Stimulated activated naive CD8-positive, alpha-beta T cell treated with anti-CD3 and anti-CD28 coated beads, Interleukin-15, Interleukin-2, amounts not matched to agents 100 ng/mL and 50 ng/mL, for 24 hours (primary cell): ENCODE results near the gene UMOD.

ENCODE experiments used
- H3K27ac Mint-ChIP-seq: one replicate; pipeline ENCODE4 v1.8.0; 2021; ENCODE audit warnings: mild to moderate bottlenecking, mixed read lengths
- H3K27me3 Mint-ChIP-seq: one replicate; pipeline ENCODE4 v1.8.0; 2021; ENCODE audit warnings: mixed read lengths
- H3K36me3 Mint-ChIP-seq: one replicate; pipeline ENCODE4 v1.8.0; 2021; ENCODE audit warnings: low read depth, mixed read lengths
- H3K4me1 Mint-ChIP-seq: one replicate; pipeline ENCODE4 v1.8.0; 2021; ENCODE audit warnings: low read depth, mixed read lengths
- H3K4me3 Mint-ChIP-seq: one replicate; pipeline ENCODE4 v1.8.0; 2021; ENCODE audit warnings: mild to moderate bottlenecking, mixed read lengths
- H3K9me3 Mint-ChIP-seq: one replicate; pipeline ENCODE4 v1.8.0; 2021; ENCODE audit warnings: mixed read lengths

The UMOD gene

GRCh38 chr16:20383106-20384029 is 30.9 kb upstream of the UMOD start:
- Mint-ChIP-seq H3K36me3 (no peaks in the 10 kb centered on the region), H3K4me3 (no peak overlapping the region), H3K4me1 (no peaks in the 10 kb centered on the region), H3K9me3 (no peaks in the 10 kb centered on the region), H3K27me3 (peaks cover 18% of the 10 kb centered on the region), H3K27ac (no peak overlapping the region)

DNA sequence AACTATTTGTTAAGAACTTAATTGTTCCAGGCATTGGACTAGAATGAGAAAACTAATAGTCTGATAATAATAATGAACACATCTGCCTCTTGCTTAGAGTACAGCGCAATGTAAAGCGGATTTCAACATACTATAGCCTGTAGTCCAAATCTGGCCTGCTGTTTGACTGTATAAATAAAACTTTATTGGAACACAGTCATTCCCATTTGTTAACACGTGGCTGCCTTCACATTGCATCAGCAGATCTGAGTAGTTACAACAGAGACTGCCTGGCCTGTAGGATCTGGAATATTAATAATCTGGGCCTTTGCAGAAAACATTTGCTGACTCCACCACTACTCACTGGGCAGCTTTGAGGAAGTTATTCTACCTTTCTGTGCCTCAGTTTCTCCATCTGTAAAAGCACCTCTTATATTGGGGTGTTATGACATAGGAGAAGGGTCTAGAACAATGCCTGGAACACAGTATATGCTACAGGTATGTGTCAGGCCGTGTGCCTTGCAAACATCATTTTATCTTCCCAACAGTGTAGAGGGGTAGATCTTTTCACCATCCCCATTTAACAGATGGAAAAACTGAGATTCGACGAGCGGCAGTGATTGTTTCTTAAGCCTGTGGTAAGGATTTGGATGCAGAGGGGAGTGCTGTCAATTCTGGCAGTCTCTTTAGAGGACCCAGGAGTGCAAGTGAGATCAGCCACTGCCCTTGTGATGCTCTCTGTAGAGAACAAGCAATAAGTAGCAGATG is 29.9 kb upstream of the UMOD start:
- Mint-ChIP-seq H3K9me3 (no peaks in the 10 kb centered on the region), H3K36me3 (no peaks in the 10 kb centered on the region), H3K27me3 (peaks cover 12% of the 10 kb centered on the region)

GRCh38 chr16:20380782-20381181 is 28.3 kb upstream of the UMOD start:
- peaks cover 10% of the 10 kb centered on the region for H3K27me3 Mint-ChIP-seq
- no peaks in the 10 kb centered on the region for H3K4me1 Mint-ChIP-seq
- no peak overlapping the region for H3K27ac Mint-ChIP-seq
- H3K36me3 Mint-ChIP-seq: no peaks in the 10 kb centered on the region
- no peak overlapping the region for H3K4me3 Mint-ChIP-seq
- H3K9me3 Mint-ChIP-seq: no peaks in the 10 kb centered on the region

More for the DNA sequence above, 29.9 kb upstream of the UMOD start:
- Mint-ChIP-seq H3K4me3 (no peak overlapping the region), H3K4me1 (no peaks in the 10 kb centered on the region), H3K27ac (no peak overlapping the region)

GRCh38 chr16:20377181-20377580 is 24.7 kb upstream of the UMOD start:
- H3K9me3 Mint-ChIP-seq: no peaks in the 10 kb centered on the region
- no peak overlapping the region for H3K4me3 Mint-ChIP-seq

GRCh38 chr16:20372701-20373100 is 20.2 kb upstream of the UMOD start:
- Mint-ChIP-seq H3K4me3 (no peak overlapping the region), H3K27me3 (peaks cover 21% of the 10 kb centered on the region), H3K36me3 (no peaks in the 10 kb centered on the region), H3K27ac (no peak overlapping the region), H3K4me1 (no peaks in the 10 kb centered on the region), H3K9me3 (no peaks in the 10 kb centered on the region)

More at GRCh38 chr16:20377181-20377580, 24.7 kb upstream of the UMOD start:
- no peaks in the 10 kb centered on the region for H3K36me3 Mint-ChIP-seq
- no peak overlapping the region for H3K27ac Mint-ChIP-seq
- H3K4me1 Mint-ChIP-seq: no peaks in the 10 kb centered on the region
- peaks cover 17% of the 10 kb centered on the region for H3K27me3 Mint-ChIP-seq

GRCh38 chr16:20369452-20370054 is 17.0 kb upstream of the UMOD start:
- Mint-ChIP-seq H3K27ac (no peak overlapping the region), H3K36me3 (no peaks in the 10 kb centered on the region), H3K4me1 (no peaks in the 10 kb centered on the region), H3K4me3 (no peak overlapping the region), H3K9me3 (no peaks in the 10 kb centered on the region), H3K27me3 (peaks cover 12% of the 10 kb centered on the region)

GRCh38 chr16:20364051-20364450 is 11.5 kb upstream of the UMOD start:
- no peaks in the 10 kb centered on the region for H3K4me1 Mint-ChIP-seq
- H3K4me3 Mint-ChIP-seq: no peak overlapping the region
- peaks cover 4% of the 10 kb centered on the region for H3K27me3 Mint-ChIP-seq

GRCh38 chr16:20363191-20363590 is 10.7 kb upstream of the UMOD start:
- no peak overlapping the region for H3K27ac Mint-ChIP-seq
- H3K27me3 Mint-ChIP-seq: peaks cover 4% of the 10 kb centered on the region
- no peaks in the 10 kb centered on the region for H3K36me3 Mint-ChIP-seq
- no peaks in the 10 kb centered on the region for H3K4me1 Mint-ChIP-seq
- no peak overlapping the region for H3K4me3 Mint-ChIP-seq
- H3K9me3 Mint-ChIP-seq: no peaks in the 10 kb centered on the region

More at GRCh38 chr16:20364051-20364450, 11.5 kb upstream of the UMOD start:
- no peaks in the 10 kb centered on the region for H3K9me3 Mint-ChIP-seq
- no peak overlapping the region for H3K27ac Mint-ChIP-seq
- H3K36me3 Mint-ChIP-seq: no peaks in the 10 kb centered on the region

DNA sequence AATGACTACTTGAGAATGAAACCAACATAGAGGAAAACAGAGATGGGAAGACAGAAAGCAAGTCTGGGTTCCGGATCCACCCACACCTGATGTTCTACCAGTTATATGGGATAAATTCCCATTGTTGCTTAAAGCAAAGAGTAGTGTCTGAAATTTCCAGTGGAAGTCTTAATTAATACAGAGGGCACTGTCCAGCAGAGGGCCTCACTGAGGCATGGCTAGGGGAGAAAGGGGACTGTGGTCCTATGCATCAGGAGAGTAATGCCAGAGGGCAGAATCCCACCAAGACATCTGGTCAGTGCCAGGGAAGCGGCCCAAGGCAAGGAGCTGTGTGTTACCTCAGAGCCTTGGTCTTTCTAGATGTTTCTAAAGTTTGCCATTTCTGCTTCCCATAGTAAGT is 7.5 kb upstream of the UMOD start:
- no peaks in the 10 kb centered on the region for H3K9me3 Mint-ChIP-seq

DNA sequence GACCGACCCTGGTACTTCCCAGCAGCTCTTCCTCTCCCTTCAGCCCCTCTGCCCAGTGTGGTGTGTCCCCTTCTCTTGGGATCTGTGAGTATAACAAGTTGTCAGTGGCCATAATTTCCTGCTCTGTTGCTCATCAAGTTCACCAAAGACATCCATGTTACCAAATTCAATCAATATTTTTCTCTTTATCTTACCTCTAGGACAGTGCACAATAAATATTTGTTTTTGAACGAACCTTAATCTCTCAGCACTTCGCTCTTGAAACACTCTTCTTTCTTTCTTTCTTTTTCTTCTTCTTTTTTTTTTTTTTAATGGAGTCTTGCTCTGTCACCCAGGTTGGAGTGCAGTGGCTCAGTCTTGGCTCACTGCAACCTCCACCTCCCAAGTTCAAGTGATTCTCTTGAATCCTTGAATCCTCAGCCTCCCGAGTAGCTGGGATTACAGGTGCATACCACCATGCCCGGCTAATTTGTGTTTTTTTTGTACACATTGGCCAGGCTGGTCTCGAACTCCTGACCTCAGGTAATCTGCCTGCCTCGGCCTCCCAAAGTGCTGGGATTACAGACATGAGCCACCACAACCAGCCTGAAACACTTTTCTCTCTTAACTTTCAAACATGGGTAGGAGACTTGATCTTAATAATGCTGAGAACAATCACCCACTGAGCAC is 2.7 kb upstream of the UMOD start:
- Mint-ChIP-seq H3K36me3 (no peaks in the 10 kb centered on the region), H3K27ac (no peak overlapping the region), H3K27me3 (peaks cover 18% of the 10 kb centered on the region), H3K9me3 (no peaks in the 10 kb centered on the region), H3K4me3 (no peak overlapping the region), H3K4me1 (no peaks in the 10 kb centered on the region)

More for the DNA sequence above, 7.5 kb upstream of the UMOD start:
- Mint-ChIP-seq H3K4me1 (no peaks in the 10 kb centered on the region), H3K27ac (no peak overlapping the region), H3K36me3 (no peaks in the 10 kb centered on the region), H3K4me3 (no peak overlapping the region), H3K27me3 (peaks cover 8% of the 10 kb centered on the region)

DNA sequence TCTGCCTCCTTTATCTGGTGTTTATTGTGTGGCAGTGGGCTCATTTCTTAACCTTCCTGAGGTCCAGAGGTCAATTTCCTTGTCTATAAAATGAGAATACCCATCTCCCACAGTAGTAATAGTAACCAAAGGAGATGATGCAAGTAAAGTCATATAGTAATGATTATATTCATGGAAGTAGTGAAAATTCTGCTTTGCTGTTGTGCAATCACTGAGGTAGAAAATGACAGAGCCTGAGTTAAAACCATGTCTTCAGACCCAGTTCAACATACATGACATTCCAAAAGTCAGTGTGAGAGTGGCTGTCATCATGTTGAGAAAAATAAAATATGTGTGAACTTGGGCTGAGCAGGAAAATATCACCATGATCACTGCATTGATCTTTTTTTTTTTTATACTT is 864 bp upstream of the UMOD start:
- no peaks in the 10 kb centered on the region for H3K9me3 Mint-ChIP-seq
- peaks cover 18% of the 10 kb centered on the region for H3K27me3 Mint-ChIP-seq
- H3K27ac Mint-ChIP-seq: no peak overlapping the region
- no peak overlapping the region for H3K4me3 Mint-ChIP-seq
- H3K4me1 Mint-ChIP-seq: no peaks in the 10 kb centered on the region
- H3K36me3 Mint-ChIP-seq: no peaks in the 10 kb centered on the region

GRCh38 chr16:20349615-20350014 is 2.9 kb downstream of the UMOD start:
- no peaks in the 10 kb centered on the region for H3K4me1 Mint-ChIP-seq
- no peak overlapping the region for H3K4me3 Mint-ChIP-seq
- H3K9me3 Mint-ChIP-seq: no peaks in the 10 kb centered on the region
- peaks cover 6% of the 10 kb centered on the region for H3K27me3 Mint-ChIP-seq
- no peak overlapping the region for H3K27ac Mint-ChIP-seq
- no peaks in the 10 kb centered on the region for H3K36me3 Mint-ChIP-seq

GRCh38 chr16:20348365-20349185 is 3.9 kb downstream of the UMOD start:
- Mint-ChIP-seq H3K4me3 (no peak overlapping the region), H3K36me3 (no peaks in the 10 kb centered on the region), H3K4me1 (no peaks in the 10 kb centered on the region), H3K27me3 (no peaks in the 10 kb centered on the region), H3K9me3 (no peaks in the 10 kb centered on the region), H3K27ac (no peak overlapping the region)
